ENCODE results near the gene PAX8.
A peak's percentile ranks its signal among the peaks of the same experiment; 100 is the strongest.

Gene PAX8

DNA sequence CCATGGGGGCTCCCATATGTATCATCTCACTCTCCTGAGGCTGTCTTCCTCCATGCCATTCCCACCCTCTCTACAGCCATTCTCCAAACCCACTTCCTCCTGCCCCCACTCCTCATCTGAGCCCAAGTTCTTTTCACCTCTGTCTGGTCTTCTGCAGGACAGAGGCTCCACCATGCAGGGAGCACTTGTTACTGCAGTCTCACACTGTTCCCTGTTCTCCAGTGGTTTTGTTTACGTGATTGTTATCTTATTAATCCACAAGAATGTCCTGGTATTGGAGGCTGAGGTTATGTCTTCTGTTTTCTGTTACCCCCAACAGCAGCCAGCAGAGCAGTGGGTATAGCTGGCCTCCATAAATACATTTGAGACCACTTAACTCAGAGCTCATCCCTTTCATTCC is 51.4 kb downstream of the PAX8 start:
- DNase-seq: no peak
- TF ChIP-seq, protein P1, sequence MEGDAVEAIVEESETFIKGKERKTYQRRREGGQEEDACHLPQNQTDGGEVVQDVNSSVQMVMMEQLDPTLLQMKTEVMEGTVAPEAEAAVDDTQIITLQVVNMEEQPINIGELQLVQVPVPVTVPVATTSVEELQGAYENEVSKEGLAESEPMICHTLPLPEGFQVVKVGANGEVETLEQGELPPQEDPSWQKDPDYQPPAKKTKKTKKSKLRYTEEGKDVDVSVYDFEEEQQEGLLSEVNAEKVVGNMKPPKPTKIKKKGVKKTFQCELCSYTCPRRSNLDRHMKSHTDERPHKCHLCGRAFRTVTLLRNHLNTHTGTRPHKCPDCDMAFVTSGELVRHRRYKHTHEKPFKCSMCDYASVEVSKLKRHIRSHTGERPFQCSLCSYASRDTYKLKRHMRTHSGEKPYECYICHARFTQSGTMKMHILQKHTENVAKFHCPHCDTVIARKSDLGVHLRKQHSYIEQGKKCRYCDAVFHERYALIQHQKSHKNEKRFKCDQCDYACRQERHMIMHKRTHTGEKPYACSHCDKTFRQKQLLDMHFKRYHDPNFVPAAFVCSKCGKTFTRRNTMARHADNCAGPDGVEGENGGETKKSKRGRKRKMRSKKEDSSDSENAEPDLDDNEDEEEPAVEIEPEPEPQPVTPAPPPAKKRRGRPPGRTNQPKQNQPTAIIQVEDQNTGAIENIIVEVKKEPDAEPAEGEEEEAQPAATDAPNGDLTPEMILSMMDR (IDR thresholded peaks at IDR 0.05; ENCODE audit: borderline replicate concordance, extremely low read depth, low read length, poor library complexity, severe bottlenecking): peak; percentile 20
- TF ChIP-seq EZH2 (IDR thresholded peaks at IDR 0.05; ENCODE audit: borderline replicate concordance, low read depth, low read length, severe bottlenecking): no peak
- H3K4me1 ChIP-seq (ENCODE audit: insufficient read depth, low read length): no peaks in the 10 kb centered on the region

DNA sequence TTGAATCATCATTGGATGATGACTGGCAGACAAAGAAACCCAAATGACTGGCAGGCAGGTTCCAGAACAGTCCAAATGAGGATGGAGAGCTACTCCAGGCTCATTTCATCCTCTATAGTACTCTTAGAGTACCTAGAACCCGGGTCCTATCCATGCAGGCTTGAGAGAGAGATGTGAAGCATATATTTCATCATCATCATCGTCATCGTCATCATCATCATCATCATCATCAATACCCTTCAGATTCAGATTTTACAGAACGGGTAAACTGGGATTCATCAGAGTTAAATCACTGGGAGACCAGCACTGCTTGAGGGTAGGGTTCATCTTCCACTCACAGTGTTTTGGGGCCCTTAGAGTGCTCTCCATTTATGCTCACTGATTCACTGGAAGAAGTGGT is 52.3 kb downstream of the PAX8 start:
- Histone ChIP-seq H3K79me2 (ENCODE audit: insufficient read depth, low read length) (no peaks in the 10 kb centered on the region), H3K36me3 (ENCODE audit: insufficient read depth, low read length) (no peaks in the 10 kb centered on the region), H3K9ac (ENCODE audit: low read depth, low read length) (no peak overlapping the region), H3K4me3 (ENCODE audit: low read depth in 1 of 2, low read length in 2 of 2) (no peak overlapping the region), H3K4me1 (ENCODE audit: insufficient read depth, low read length) (no peaks in the 10 kb centered on the region), H4K20me1 (ENCODE audit: insufficient read depth, low read length) (no peaks in the 10 kb centered on the region), H3K9me3 (ENCODE audit: insufficient read depth, low read length, severe bottlenecking) (no peaks in the 10 kb centered on the region), H3K4me2 (ENCODE audit: insufficient read depth, low read length) (no peak overlapping the region), H3K27me3 (ENCODE audit: insufficient read depth, low read length, poor library complexity) (no peaks in the 10 kb centered on the region), H2AFZ (ENCODE audit: low read depth, low read length) (no peak overlapping the region), H3K27ac (ENCODE audit: low read length) (no peak overlapping the region)
- ATAC-seq (ENCODE audit: insufficient read depth, low read depth): no peak
- no peak for DNase-seq
- TF ChIP-seq, protein P1 (IDR thresholded peaks at IDR 0.05; ENCODE audit: borderline replicate concordance, extremely low read depth, low read length, poor library complexity, severe bottlenecking): no peak
- TF ChIP-seq EZH2 (IDR thresholded peaks at IDR 0.05; ENCODE audit: borderline replicate concordance, low read depth, low read length, severe bottlenecking): no peak

More for the DNA sequence above, 51.4 kb downstream of the PAX8 start:
- H3K4me3 ChIP-seq (ENCODE audit: low read depth in 1 of 2, low read length in 2 of 2): no peak overlapping the region
- no peaks in the 10 kb centered on the region for H3K9me3 ChIP-seq (ENCODE audit: insufficient read depth, low read length, severe bottlenecking)
- H3K27me3 ChIP-seq (ENCODE audit: insufficient read depth, low read length, poor library complexity): no peaks in the 10 kb centered on the region
- H3K79me2 ChIP-seq (ENCODE audit: insufficient read depth, low read length): no peaks in the 10 kb centered on the region
- ATAC-seq (ENCODE audit: insufficient read depth, low read depth): no peak
- H3K9ac ChIP-seq (ENCODE audit: low read depth, low read length): no peak overlapping the region
- H3K36me3 ChIP-seq (ENCODE audit: insufficient read depth, low read length): no peaks in the 10 kb centered on the region
- no peaks in the 10 kb centered on the region for H4K20me1 ChIP-seq (ENCODE audit: insufficient read depth, low read length)
- no peak overlapping the region for H3K4me2 ChIP-seq (ENCODE audit: insufficient read depth, low read length)
- no peak overlapping the region for H2AFZ ChIP-seq (ENCODE audit: low read depth, low read length)
- H3K27ac ChIP-seq (ENCODE audit: low read length): no peak overlapping the region

DNA sequence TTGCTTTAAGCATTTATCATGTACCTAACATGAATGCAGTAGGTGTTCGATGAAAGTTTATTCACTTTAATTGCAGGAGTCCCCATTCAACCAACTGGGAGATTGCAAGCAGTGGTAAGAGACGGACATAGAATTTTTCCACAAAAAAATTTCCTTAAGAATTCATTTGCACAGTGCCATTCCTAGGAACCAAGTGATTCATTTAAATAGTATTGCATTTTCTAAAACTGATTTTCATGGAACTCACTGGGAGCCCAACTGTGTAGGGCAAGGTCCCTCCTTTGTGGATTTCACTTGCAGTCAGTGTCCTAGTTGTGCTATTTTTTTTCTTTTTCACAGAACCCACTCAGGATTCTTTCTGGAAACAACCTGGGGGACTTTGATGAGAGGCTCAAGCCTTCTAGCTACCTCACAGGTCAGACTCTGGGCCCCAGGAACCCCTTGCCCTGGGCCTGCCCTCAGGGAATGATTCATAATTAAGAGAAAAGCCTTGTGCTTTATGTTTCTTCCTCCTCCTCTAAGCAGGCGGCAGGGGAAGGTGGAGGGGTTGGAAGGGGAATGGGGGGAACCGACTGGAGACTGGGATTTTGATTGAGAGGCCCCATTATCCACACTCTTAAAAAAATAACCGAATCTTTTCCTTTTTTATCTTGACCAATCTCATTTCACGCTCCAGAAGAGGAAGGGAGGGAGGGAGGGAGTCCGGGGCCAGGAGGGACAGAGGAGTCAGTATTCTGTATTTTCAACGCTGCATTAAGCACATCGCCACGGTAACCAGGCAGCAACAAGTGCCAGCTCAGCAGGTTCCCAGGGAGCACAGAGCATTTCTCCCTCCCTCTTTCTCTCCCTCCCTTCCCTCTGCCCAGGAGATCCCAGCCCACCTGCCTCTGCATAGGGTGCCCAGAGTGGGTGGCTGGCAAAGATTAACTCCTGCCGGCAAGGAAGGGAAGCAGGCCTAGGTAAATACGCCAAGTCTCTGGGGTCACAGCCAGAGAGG is 53.2 kb downstream of the PAX8 start:
- no peak overlapping the region for H3K9ac ChIP-seq (ENCODE audit: low read depth, low read length)
- H2AFZ ChIP-seq (ENCODE audit: low read depth, low read length): no peak overlapping the region
- H3K4me3 ChIP-seq (ENCODE audit: low read depth in 1 of 2, low read length in 2 of 2): no peak overlapping the region
- TF ChIP-seq EZH2 (IDR thresholded peaks at IDR 0.05; ENCODE audit: borderline replicate concordance, low read depth, low read length, severe bottlenecking): no peak
- TF ChIP-seq, protein P1 (IDR thresholded peaks at IDR 0.05; ENCODE audit: borderline replicate concordance, extremely low read depth, low read length, poor library complexity, severe bottlenecking): no peak
- H3K27me3 ChIP-seq (ENCODE audit: insufficient read depth, low read length, poor library complexity): no peaks in the 10 kb centered on the region
- no peak for ATAC-seq (ENCODE audit: insufficient read depth, low read depth)
- H3K4me1 ChIP-seq (ENCODE audit: insufficient read depth, low read length): no peaks in the 10 kb centered on the region
- H3K27ac ChIP-seq (ENCODE audit: low read length): no peak overlapping the region
- H3K79me2 ChIP-seq (ENCODE audit: insufficient read depth, low read length): no peaks in the 10 kb centered on the region
- no peaks in the 10 kb centered on the region for H3K36me3 ChIP-seq (ENCODE audit: insufficient read depth, low read length)
- no peak overlapping the region for H3K4me2 ChIP-seq (ENCODE audit: insufficient read depth, low read length)
- no peaks in the 10 kb centered on the region for H4K20me1 ChIP-seq (ENCODE audit: insufficient read depth, low read length)
- H3K9me3 ChIP-seq (ENCODE audit: insufficient read depth, low read length, severe bottlenecking): no peaks in the 10 kb centered on the region
- no peak for DNase-seq

Data from DND-41 (cell line).